ENCODE results near the gene TMEM18. TPM values are rescaled to one million over a fixed set of nuclear protein-coding genes. Genes with fewer than 3 reads are reported as not detected.

The TMEM18 gene
- polyA plus RNA-seq, 1 donor = 34.9 TPM

- no peak overlapping the region for H3K4me3 ChIP-seq (ENCODE audit: low read length)
- H3K36me3 ChIP-seq (ENCODE audit: control insufficient read depth, insufficient read depth, low read length) = no peaks in the 10 kb centered on the region
- H3K27me3 ChIP-seq (ENCODE audit: control insufficient read depth, insufficient read depth, low read length) = peaks cover 6% of the 10 kb centered on the region
- no peaks in the 10 kb centered on the region for H3K9me3 ChIP-seq (ENCODE audit: control insufficient read depth, low read depth, low read length)
- no peak overlapping the region for H3K27ac ChIP-seq (ENCODE audit: low read length)
- WGBS (ENCODE audit: insufficient coverage, low lambda C conversion rate) = 92% methylated on average over 4 of the region's 13 CpGs
- no peaks in the 10 kb centered on the region for H3K4me1 ChIP-seq (ENCODE audit: control insufficient read depth, insufficient read depth, low read length)
- DNase-seq = no peak
Observed at GRCh38 chr2:627926-628560, 49.2 kb downstream of the TMEM18 start.

GRCh38 chr2:627340-627709 is 49.9 kb downstream of the TMEM18 start:
- 100% methylated on average over 1 of the region's 9 CpGs for WGBS (ENCODE audit: insufficient coverage, low lambda C conversion rate)

GRCh38 chr2:626491-627339 is 50.5 kb downstream of the TMEM18 start:
- Histone ChIP-seq H3K4me1 (ENCODE audit: control insufficient read depth, insufficient read depth, low read length) (no peaks in the 10 kb centered on the region), H3K27me3 (ENCODE audit: control insufficient read depth, insufficient read depth, low read length) (peaks cover 6% of the 10 kb centered on the region), H3K36me3 (ENCODE audit: control insufficient read depth, insufficient read depth, low read length) (no peaks in the 10 kb centered on the region), H3K4me3 (ENCODE audit: low read length) (no peak overlapping the region), H3K9me3 (ENCODE audit: control insufficient read depth, low read depth, low read length) (peaks cover under 1% of the 10 kb centered on the region), H3K27ac (ENCODE audit: low read length) (no peak overlapping the region)
- no peak for DNase-seq
- WGBS (ENCODE audit: insufficient coverage, low lambda C conversion rate) = no CpG with 5 or more reads among the region's 14 CpGs

More at GRCh38 chr2:627340-627709, 49.9 kb downstream of the TMEM18 start:
- no peak overlapping the region for H3K27ac ChIP-seq (ENCODE audit: low read length)
- H3K36me3 ChIP-seq (ENCODE audit: control insufficient read depth, insufficient read depth, low read length) = no peaks in the 10 kb centered on the region
- no peaks in the 10 kb centered on the region for H3K4me1 ChIP-seq (ENCODE audit: control insufficient read depth, insufficient read depth, low read length)
- no peak for DNase-seq
- H3K4me3 ChIP-seq (ENCODE audit: low read length) = no peak overlapping the region
- H3K27me3 ChIP-seq (ENCODE audit: control insufficient read depth, insufficient read depth, low read length) = peaks cover 6% of the 10 kb centered on the region
- no peaks in the 10 kb centered on the region for H3K9me3 ChIP-seq (ENCODE audit: control insufficient read depth, low read depth, low read length)

DNA sequence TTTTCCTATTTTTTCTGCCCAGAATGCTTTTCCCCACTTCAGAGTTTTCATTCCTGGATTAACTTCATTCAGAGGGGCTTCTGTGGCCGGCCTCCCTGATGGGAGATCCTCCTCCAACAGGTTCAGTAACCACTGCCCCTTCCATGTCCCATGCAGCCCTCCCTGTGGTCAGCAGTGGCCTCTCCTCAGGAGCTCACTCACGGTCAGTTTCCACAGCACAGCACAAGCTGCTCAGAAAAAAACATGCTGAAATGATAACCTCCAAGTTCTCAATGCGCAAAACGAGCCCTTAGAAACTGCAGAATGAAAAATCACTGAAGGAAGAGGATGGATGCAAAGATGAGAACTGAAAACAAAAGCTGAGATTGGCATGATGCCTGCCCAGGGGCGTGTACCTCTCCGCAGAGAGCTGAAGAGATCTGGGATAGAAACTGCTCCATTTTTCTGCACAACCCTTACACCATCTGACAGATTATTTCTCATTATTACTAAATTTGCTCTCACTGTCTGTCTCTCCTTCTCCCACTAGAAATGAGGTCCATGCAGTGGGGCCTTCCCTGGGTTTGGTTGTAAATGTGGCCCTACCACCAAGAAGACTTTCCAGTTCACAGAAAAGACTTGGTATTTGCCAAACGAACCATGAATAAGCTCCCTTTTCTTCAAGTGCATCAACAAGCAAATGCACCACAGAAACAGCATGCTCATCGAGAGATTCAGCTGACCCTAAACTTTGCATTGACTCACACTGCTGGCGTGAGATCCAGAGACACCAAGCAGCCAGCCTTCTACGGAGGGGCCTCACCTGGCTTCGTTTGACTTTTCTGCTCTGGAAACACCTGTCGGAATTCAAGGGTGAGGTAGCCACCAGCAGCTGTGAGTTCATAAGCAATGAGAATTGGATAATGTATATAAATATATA is 51.5 kb downstream of the TMEM18 start:
- no peak overlapping the region for H3K27ac ChIP-seq (ENCODE audit: low read length)
- H3K27me3 ChIP-seq (ENCODE audit: control insufficient read depth, insufficient read depth, low read length) = peaks cover 6% of the 10 kb centered on the region
- H3K4me1 ChIP-seq (ENCODE audit: control insufficient read depth, insufficient read depth, low read length) = no peaks in the 10 kb centered on the region
- H3K36me3 ChIP-seq (ENCODE audit: control insufficient read depth, insufficient read depth, low read length) = no peaks in the 10 kb centered on the region
- H3K9me3 ChIP-seq (ENCODE audit: control insufficient read depth, low read depth, low read length) = peaks cover 11% of the 10 kb centered on the region
- no peak overlapping the region for H3K4me3 ChIP-seq (ENCODE audit: low read length)
- WGBS (ENCODE audit: insufficient coverage, low lambda C conversion rate) = 80% methylated on average over 1 of the region's 12 CpGs
- DNase-seq = no peak

GRCh38 chr2:624551-625347 is 52.5 kb downstream of the TMEM18 start:
- H3K9me3 ChIP-seq (ENCODE audit: control insufficient read depth, low read depth, low read length) = peaks cover 13% of the 10 kb centered on the region
- H3K27ac ChIP-seq (ENCODE audit: low read length) = no peak overlapping the region
- WGBS (ENCODE audit: insufficient coverage, low lambda C conversion rate) = 100% methylated on average over 2 of the region's 11 CpGs
- no peak for DNase-seq
- peaks cover 6% of the 10 kb centered on the region for H3K27me3 ChIP-seq (ENCODE audit: control insufficient read depth, insufficient read depth, low read length)
- no peak overlapping the region for H3K4me3 ChIP-seq (ENCODE audit: low read length)
- no peaks in the 10 kb centered on the region for H3K4me1 ChIP-seq (ENCODE audit: control insufficient read depth, insufficient read depth, low read length)
- H3K36me3 ChIP-seq (ENCODE audit: control insufficient read depth, insufficient read depth, low read length) = no peaks in the 10 kb centered on the region

- no CpG with 5 or more reads among the region's 10 CpGs for WGBS (ENCODE audit: insufficient coverage, low lambda C conversion rate)
Observed at GRCh38 chr2:624096-624495, 53.1 kb downstream of the TMEM18 start.

DNA sequence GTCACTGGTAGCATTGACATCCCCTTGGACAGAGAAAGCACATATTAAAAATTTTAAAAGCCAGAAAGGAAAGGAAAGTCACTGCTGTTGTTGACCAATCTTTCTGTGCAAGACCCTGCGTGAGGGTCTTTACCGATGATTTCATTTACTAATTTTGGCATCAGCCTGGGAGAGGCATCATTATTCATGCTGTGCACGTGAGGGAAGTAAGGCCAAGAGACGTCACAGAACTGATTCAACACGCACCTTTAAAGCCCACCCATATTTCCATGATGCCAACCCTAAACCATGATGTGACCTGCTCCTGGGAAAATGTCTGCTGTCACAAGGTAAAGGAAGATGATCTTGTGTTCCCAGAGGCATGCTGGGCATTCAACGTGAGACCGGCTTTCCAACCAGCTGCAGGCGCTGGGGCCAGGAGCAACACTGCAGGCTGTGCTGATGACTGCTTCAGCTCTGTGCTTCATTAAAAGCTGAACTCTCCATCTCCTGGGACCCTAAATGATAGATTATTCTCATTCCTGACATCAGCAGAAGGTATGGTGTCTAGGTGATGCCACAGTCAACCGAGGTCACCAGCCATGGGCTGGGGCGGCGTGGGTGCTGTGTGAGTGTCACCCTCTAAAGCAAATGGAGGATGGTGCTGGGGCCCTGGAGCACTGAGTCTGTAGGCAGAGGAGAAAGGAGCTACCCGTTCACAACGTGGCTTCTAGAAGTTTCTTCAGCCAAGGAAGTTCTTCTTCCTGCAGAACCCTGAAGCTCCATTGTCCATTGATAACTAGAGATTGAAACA is 53.9 kb downstream of the TMEM18 start:
- Histone ChIP-seq H3K9me3 (ENCODE audit: control insufficient read depth, low read depth, low read length) (peaks cover 13% of the 10 kb centered on the region), H3K36me3 (ENCODE audit: control insufficient read depth, insufficient read depth, low read length) (no peaks in the 10 kb centered on the region), H3K27me3 (ENCODE audit: control insufficient read depth, insufficient read depth, low read length) (no peaks in the 10 kb centered on the region), H3K4me1 (ENCODE audit: control insufficient read depth, insufficient read depth, low read length) (no peaks in the 10 kb centered on the region), H3K27ac (ENCODE audit: low read length) (no peak overlapping the region), H3K4me3 (ENCODE audit: low read length) (no peak overlapping the region)
- WGBS (ENCODE audit: insufficient coverage, low lambda C conversion rate) = no CpG with 5 or more reads among the region's 13 CpGs
- DNase-seq = no peak

More at GRCh38 chr2:624096-624495, 53.1 kb downstream of the TMEM18 start:
- Histone ChIP-seq H3K27ac (ENCODE audit: low read length) (no peak overlapping the region), H3K4me1 (ENCODE audit: control insufficient read depth, insufficient read depth, low read length) (no peaks in the 10 kb centered on the region), H3K4me3 (ENCODE audit: low read length) (no peak overlapping the region), H3K9me3 (ENCODE audit: control insufficient read depth, low read depth, low read length) (peaks cover 13% of the 10 kb centered on the region), H3K36me3 (ENCODE audit: control insufficient read depth, insufficient read depth, low read length) (no peaks in the 10 kb centered on the region), H3K27me3 (ENCODE audit: control insufficient read depth, insufficient read depth, low read length) (peaks cover 6% of the 10 kb centered on the region)
- DNase-seq = no peak

- Histone ChIP-seq H3K27ac (ENCODE audit: low read length) (no peak overlapping the region), H3K27me3 (ENCODE audit: control insufficient read depth, insufficient read depth, low read length) (no peaks in the 10 kb centered on the region), H3K36me3 (ENCODE audit: control insufficient read depth, insufficient read depth, low read length) (no peaks in the 10 kb centered on the region), H3K4me1 (ENCODE audit: control insufficient read depth, insufficient read depth, low read length) (no peaks in the 10 kb centered on the region), H3K9me3 (ENCODE audit: control insufficient read depth, low read depth, low read length) (peaks cover 13% of the 10 kb centered on the region), H3K4me3 (ENCODE audit: low read length) (no peak overlapping the region)
- no peak for DNase-seq
- WGBS (ENCODE audit: insufficient coverage, low lambda C conversion rate) = 100% methylated on average over 1 of the region's 10 CpGs
Observed at GRCh38 chr2:622357-622756, 54.8 kb downstream of the TMEM18 start.

GRCh38 chr2:621303-622099 is 55.7 kb downstream of the TMEM18 start:
- no CpG with 5 or more reads among the region's 45 CpGs for WGBS (ENCODE audit: insufficient coverage, low lambda C conversion rate)
- Histone ChIP-seq H3K27me3 (ENCODE audit: control insufficient read depth, insufficient read depth, low read length) (no peaks in the 10 kb centered on the region), H3K4me3 (ENCODE audit: low read length) (no peak overlapping the region), H3K9me3 (ENCODE audit: control insufficient read depth, low read depth, low read length) (peaks cover 13% of the 10 kb centered on the region), H3K27ac (ENCODE audit: low read length) (no peak overlapping the region), H3K4me1 (ENCODE audit: control insufficient read depth, insufficient read depth, low read length) (no peaks in the 10 kb centered on the region), H3K36me3 (ENCODE audit: control insufficient read depth, insufficient read depth, low read length) (no peaks in the 10 kb centered on the region)
- no peak for DNase-seq

Data from large intestine (tissue), 3 donors.